IMR-90 (cell line): ENCODE results near the gene ZNF524. TPM values are rescaled to one million over a fixed set of nuclear protein-coding genes. Genes with fewer than 3 reads are reported as not detected.

Experiments used
- ATAC-seq: fragments of 200-7000 bp; cut with Tn5 transposase; 2 replicates; pipeline ENCODE4 v1.9.1; 2020; ENCODE audit warnings: low read depth, mild to moderate bottlenecking, moderate library complexity
- BruUV-seq: library from RNA; stranded (reverse); fragments of 400-500 nt; replicated peaks from 2 replicates; lab custom pipeline; 2021; lab: Mats Ljungman, UMichigan
- CTCF ChIA-PET: fragments of 300-600 bp; formaldehyde crosslinking; extraction: SDS; loops from one replicate; lab custom pipeline; 2021; ENCODE audit warnings: antibody characterized with exemption; lab: Yijun Ruan, JAX
- POLR2A ChIA-PET: fragments of 300-600 bp; sonication (Branson Sonifier 250); formaldehyde crosslinking; loops from one replicate; lab custom pipeline; 2022; ENCODE audit warnings: antibody characterized with exemption; ENCODE audit not compliant: unreplicated experiment; lab: Charles Lee
- DNase-seq: peaks from one replicate; pipeline ENCODE4 v3.0.0; 2013
- H2AFZ ChIP-seq: replicated peaks from 2 replicates; pipeline ENCODE3; 2013; ENCODE audit warnings: low read length, mild to moderate bottlenecking; ENCODE audit not compliant: poor library complexity
- H2AK5ac ChIP-seq: 2 replicates; pipeline ENCODE4 v1.6.1; 2013; ENCODE audit warnings: low read depth, low read length, inconsistent platforms
- H2AK9ac ChIP-seq: replicated peaks from 2 replicates; pipeline ENCODE3; 2013; ENCODE audit warnings: mild to moderate bottlenecking, low read depth, low read length, moderate library complexity; ENCODE audit not compliant: poor library complexity
- H2BK120ac ChIP-seq: 2 replicates; pipeline ENCODE4 v1.6.1; 2013; ENCODE audit warnings: low read depth, low read length, inconsistent platforms
- H2BK15ac ChIP-seq: 3 replicates; pipeline ENCODE4 v1.6.1; 2013; ENCODE audit warnings: low read depth, low read length, inconsistent platforms
- H2BK20ac ChIP-seq: 2 replicates; pipeline ENCODE4 v1.6.1; 2013; ENCODE audit warnings: low read depth, mild to moderate bottlenecking, inconsistent platforms, low read length, moderate library complexity
- H2BK5ac ChIP-seq: 2 replicates; pipeline ENCODE4 v1.6.1; 2013; ENCODE audit warnings: mild to moderate bottlenecking, low read depth, low read length, inconsistent platforms; ENCODE audit not compliant: poor library complexity, severe bottlenecking
- H3K14ac ChIP-seq: replicated peaks from 2 replicates; pipeline ENCODE4 v1.6.1; 2013; ENCODE audit warnings: low read depth, low read length, inconsistent platforms
- H3K18ac ChIP-seq: 2 replicates; pipeline ENCODE4 v1.6.1; 2013; ENCODE audit warnings: low read depth, low read length, control low read depth
- H3K23ac ChIP-seq: 2 replicates; pipeline ENCODE4 v1.6.1; 2013; ENCODE audit warnings: low read depth, low read length, inconsistent platforms
- H3K27ac ChIP-seq: 2 replicates; pipeline ENCODE4 v1.5.1; 2013; ENCODE audit warnings: mild to moderate bottlenecking, control low read depth, low read length; ENCODE audit not compliant: insufficient read depth
- H3K27me3 ChIP-seq: 2 replicates; pipeline ENCODE4 v1.6.1; 2013; ENCODE audit warnings: low read length; ENCODE audit not compliant: control insufficient read depth, insufficient read depth
- H3K36me3 ChIP-seq: 2 replicates; pipeline ENCODE4 v1.6.1; 2013; ENCODE audit warnings: low read length, mixed read lengths; ENCODE audit not compliant: control insufficient read depth, insufficient read depth
- H3K4ac ChIP-seq: 2 replicates; pipeline ENCODE4 v1.6.1; 2013; ENCODE audit warnings: low read depth, low read length, inconsistent platforms
- H3K4me1 ChIP-seq: 2 replicates; pipeline ENCODE4 v1.6.1; 2013; ENCODE audit warnings: low read length, mixed read lengths; ENCODE audit not compliant: control insufficient read depth, insufficient read depth
- H3K4me2 ChIP-seq: 2 replicates; pipeline ENCODE4 v1.6.1; 2013; ENCODE audit warnings: low read depth, mild to moderate bottlenecking, control low read depth, low read length, moderate library complexity
- H3K4me3 ChIP-seq: 2 replicates; pipeline ENCODE4 v1.5.1; 2013; ENCODE audit warnings: low read depth, mild to moderate bottlenecking, control low read depth, low read length, moderate library complexity; ENCODE audit not compliant: insufficient read depth
- H3K56ac ChIP-seq: 2 replicates; pipeline ENCODE4 v1.6.1; 2013; ENCODE audit warnings: low read length, inconsistent platforms; ENCODE audit not compliant: insufficient read depth; ENCODE audit errors: extremely low read depth
- H3K79me1 ChIP-seq, 2 experiments: 2 replicates each; pipeline ENCODE4 v1.6.1; 2013; ENCODE audit warnings: low read length in 2 of 2, inconsistent platforms in 1 of 2, low read depth in 1 of 2
- H3K9ac ChIP-seq: 2 replicates; pipeline ENCODE4 v1.6.1; 2013; ENCODE audit warnings: low read depth, low read length, control low read depth
- H3K9me1 ChIP-seq: 2 replicates; pipeline ENCODE4 v1.6.1; 2013; ENCODE audit warnings: low read length, inconsistent platforms; ENCODE audit not compliant: insufficient read depth
- H3K9me3 ChIP-seq: 2 replicates; pipeline ENCODE4 v1.6.1; 2013; ENCODE audit warnings: low read length; ENCODE audit not compliant: control insufficient read depth, insufficient read depth
- H4K20me1 ChIP-seq: 2 replicates; pipeline ENCODE4 v1.6.1; 2013; ENCODE audit warnings: low read length, inconsistent platforms; ENCODE audit not compliant: insufficient read depth
- H4K5ac ChIP-seq: 2 replicates; pipeline ENCODE4 v1.6.1; 2013; ENCODE audit warnings: mild to moderate bottlenecking, low read depth, low read length, control low read depth
- H4K8ac ChIP-seq, 2 experiments: 2 replicates each; pipeline ENCODE4 v1.6.1; 2013; ENCODE audit warnings: low read depth in 2 of 2, low read length in 2 of 2, control low read depth in 1 of 2, inconsistent platforms in 1 of 2
- H4K91ac ChIP-seq: 2 replicates; pipeline ENCODE4 v1.6.1; 2013; ENCODE audit warnings: low read depth, low read length, inconsistent platforms; ENCODE audit not compliant: insufficient read depth
- BHLHE40 ChIP-seq: fragments of 150-350 bp; IDR thresholded peaks from 2 replicates; pipeline ENCODE4 v1.6.1; 2016; ENCODE audit warnings: mild to moderate bottlenecking, low read depth, low read length
- MXI1 ChIP-seq: IDR thresholded peaks from 2 replicates; pipeline ENCODE4 v1.6.1; 2012; ENCODE audit warnings: low read depth, mild to moderate bottlenecking, low read length, moderate library complexity, borderline replicate concordance
- WGBS, 2 experiments: methylation state at CpG; one replicate each; pipeline versions ENCODE4 v1.1.5 to v1.1.7; 2013; ENCODE audit warnings: missing lambda C conversion rate in 2 of 2; ENCODE audit not compliant: insufficient read length in 1 of 2; ENCODE audit errors: extremely low coverage in 2 of 2; 5-methylcytosine and 5-hydroxymethylcytosine counted together
- dilution Hi-C: fragments of 300-500 bp; cut with HindIII; formaldehyde crosslinking; loops from one replicate; pipeline ENCODE4 v1.14.3; 2018; ENCODE audit warnings: low sequenced_read_pairs; ENCODE audit not compliant: unreplicated experiment
- in situ Hi-C: fragments of 300-500 bp; cut with MboI; formaldehyde crosslinking; loops from 3 replicates; pipeline ENCODE4 v1.14.3; 2019; ENCODE audit warnings: low sequenced_read_pairs, inconsistent platforms, mixed read lengths
- intact Hi-C: fragments of 100-400 bp; cut with micrococcal nuclease; formaldehyde crosslinking; loops from 2 replicates; pipeline ENCODE4 v1.10.0; 2022
- polyA plus RNA-seq, 3 experiments: library from polyadenylated mRNA; depleted of rRNA; stranded (reverse); fragments of >200 nt; gene quantifications; 2 replicates each; pipeline ENCODE4 v1.2.3, GENCODE V29; 2012; ENCODE audit warnings: low replicate concordance in 1 of 3
- total RNA-seq: library from RNA; depleted of rRNA; stranded (reverse); fragments of >200 nt; gene quantifications from 2 replicates; pipeline ENCODE4 v1.2.3, GENCODE V29; 2012
- TF ChIP-seq, protein P1 (sequence below): fragments of 150-350 bp; IDR thresholded peaks from 2 replicates; pipeline ENCODE4 v1.6.1; 2017; ENCODE audit warnings: mild to moderate bottlenecking, antibody characterized with exemption, low read length, low read depth

Gene ZNF524
- total and polyA plus RNA-seq, 2 of the 4 experiments (the other 2 are of a cell fraction), result 2.3 to 6.6 TPM

DNA sequence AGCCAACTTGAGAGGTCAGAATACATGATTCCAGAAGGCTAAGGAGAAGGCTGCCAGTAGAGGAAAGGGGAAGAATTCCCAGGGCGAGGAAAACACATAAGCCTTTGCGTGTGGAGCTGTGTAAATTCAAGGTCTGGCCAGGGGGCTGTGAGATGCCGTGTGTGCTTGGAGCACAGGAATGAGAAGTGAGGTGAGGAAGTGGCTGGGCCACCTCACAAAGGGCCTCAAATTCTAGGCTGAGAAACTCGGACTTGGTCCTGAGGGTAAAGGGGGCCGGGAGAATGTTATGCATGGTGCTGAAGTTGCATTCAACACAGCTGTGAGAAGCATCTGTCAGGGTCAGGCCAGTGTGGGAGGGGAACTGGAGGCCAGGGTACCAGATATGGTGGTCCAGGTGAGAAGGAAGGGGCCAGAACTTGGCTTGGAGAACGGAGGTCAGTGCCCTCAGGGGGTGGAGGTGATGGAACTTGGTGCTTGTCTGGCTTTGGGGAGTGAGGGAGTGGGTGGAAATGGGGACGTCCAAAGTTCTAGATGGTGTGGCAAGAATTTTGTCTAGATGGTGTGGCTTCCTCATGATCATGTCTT, 35.9 kb downstream of the ZNF524 start:
- 0 out of 2 replicates have a peak, but pooled peaks cover 9% of the 10 kb centered on the region for H4K20me1 ChIP-seq

More for the DNA sequence above, 35.9 kb downstream of the ZNF524 start:
- no peak overlapping the region for H2AFZ ChIP-seq
- peak overlapping the region; percentile 97 for H3K14ac ChIP-seq
- no peaks in the 10 kb centered on the region for H3K9me3 ChIP-seq
- peak overlapping the region; percentile 81 for H2AK9ac ChIP-seq
- peaks cover 11% of the 10 kb centered on the region for H3K4me1 ChIP-seq
- H3K9me1 ChIP-seq, result peaks cover 18% of the 10 kb centered on the region
- H3K9ac ChIP-seq, result peak overlapping the region; percentile 98
- no peak overlapping the region for H4K91ac ChIP-seq
- H2BK5ac ChIP-seq, result no peak overlapping the region
- no peak overlapping the region for H3K18ac ChIP-seq
- H3K79me1 ChIP-seq, result peaks cover 26 to 60% of the 10 kb centered on the region in 2 experiments
- H3K27me3 ChIP-seq, result no peaks in the 10 kb centered on the region
- H3K23ac ChIP-seq, result peak overlapping the region; percentile 38; the same call in 1 of the 2 replicates
- H2AK5ac ChIP-seq, result peak overlapping the region; percentile 97; the same call in 1 of the 2 replicates
- ChIA-PET CTCF (interaction anchor here (0.6 to 1.6 kb wide), 2 partner anchors 17 to 18 kb away, joined by 3 to 4 read pairs; no protein-coding TSS in a partner anchor), POLR2A (interaction anchor here (0.5 kb wide), 1 partner anchor 543 kb away, joined by 4 read pairs; no protein-coding TSS in a partner anchor)
- no peak overlapping the region for H3K56ac ChIP-seq
- no peak for DNase-seq
- H4K8ac ChIP-seq, result peak overlapping the region; percentile 97 to 99; a peak in 3 of 4 replicates
- peak overlapping the region; percentile 96 for H3K4ac ChIP-seq
- H2BK120ac ChIP-seq, result no peak overlapping the region
- BruUV-seq, result no TSS peak
- TF ChIP-seq MXI1 (no peak), BHLHE40 (no peak)
- TF ChIP-seq, protein P1, sequence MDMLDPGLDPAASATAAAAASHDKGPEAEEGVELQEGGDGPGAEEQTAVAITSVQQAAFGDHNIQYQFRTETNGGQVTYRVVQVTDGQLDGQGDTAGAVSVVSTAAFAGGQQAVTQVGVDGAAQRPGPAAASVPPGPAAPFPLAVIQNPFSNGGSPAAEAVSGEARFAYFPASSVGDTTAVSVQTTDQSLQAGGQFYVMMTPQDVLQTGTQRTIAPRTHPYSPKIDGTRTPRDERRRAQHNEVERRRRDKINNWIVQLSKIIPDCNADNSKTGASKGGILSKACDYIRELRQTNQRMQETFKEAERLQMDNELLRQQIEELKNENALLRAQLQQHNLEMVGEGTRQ, result no peak
- in situ Hi-C loops, result loop anchor here (25.0 kb wide), 2 partner anchors 349 to 524 kb away; partner anchors contain the start of genes BRSK1, HSPBP1 and PPP1R12C
- H3K36me3 ChIP-seq, result peaks cover 4% of the 10 kb centered on the region; the same call in 1 of the 2 replicates
- H3K4me2 ChIP-seq, result peak overlapping the region; percentile 98
- dilution Hi-C loops, result no loop called here
- intact Hi-C loops, result loop anchor here (10.0 kb wide), 1 partner anchor 429 kb away; no protein-coding TSS in a partner anchor
- H3K4me3 ChIP-seq, result peak overlapping the region; percentile 88
- WGBS, 2 experiments, result 76% methylated on average over 6 of the region's 7 CpGs; no CpG with 5 or more reads in 1 of the 2 experiments
- H2BK15ac ChIP-seq, result no peak overlapping the region
- no peak for ATAC-seq
- H4K5ac ChIP-seq, result peak overlapping the region; percentile 98
- no peak overlapping the region for H2BK20ac ChIP-seq
- H3K27ac ChIP-seq, result peak overlapping the region; percentile 92; the same call in 1 of the 2 replicates
